Measurements from ENCODE around the gene GPS2.

Gene GPS2

GRCh38 chr17:7281953-7282751, 33.0 kb downstream of the GPS2 start:
- ChIA-PET CTCF (interaction anchor here (0.8 to 1.7 kb wide), 4 partner anchors 14 to 105 kb away, joined by 4 read pairs; no protein-coding TSS in a partner anchor), POLR2A (interaction anchor here (0.5 to 2.2 kb wide), 7 partner anchors 14 to 279 kb away, joined by 3 to 9 read pairs (median 5); partner anchors contain the start of genes ACADVL, DLG4 and NEURL4)
- no peak for DNase-seq (ENCODE audit: extremely low spot score)
- TF ChIP-seq ZNF384 (IDR thresholded peaks at IDR 0.05) = no peak
- TF ChIP-seq ARNT (IDR thresholded peaks at IDR 0.05) = no peak
- no peak for TF ChIP-seq ELF4 (IDR thresholded peaks at IDR 0.05)
- no peak for TF ChIP-seq NFRKB (IDR thresholded peaks at IDR 0.05)

- CTCF ChIA-PET = interaction anchor here (1.0 to 1.8 kb wide), 6 partner anchors 15 to 279 kb away, joined by 3 to 22 read pairs (median 4); partner anchors contain the start of gene CTDNEP1
- peak; percentile 42; the same call in 1 of the 2 replicates for TF ChIP-seq L3MBTL2 (conservative IDR thresholded peaks at IDR 0.05)
- no peak for TF ChIP-seq BHLHE40 (IDR thresholded peaks at IDR 0.05; ENCODE audit: borderline replicate concordance)
- POLR2A ChIA-PET = interaction anchor here (0.5 to 2.4 kb wide), 9 partner anchors 15 to 279 kb away, joined by 3 to 9 read pairs (median 4); partner anchors contain the start of genes ACADVL, DLG4, GABARAP and NEURL4
- DNase-seq (ENCODE audit: extremely low spot score) = peak; percentile 99
These were observed 33.8 kb downstream of the GPS2 start, which contains the start of gene SLC2A4 for GRCh38 chr17:7281074-7281952. Gene SLC2A4 (plus strand): TSS chr17:7281718. CDS start chr17:7281935, 217 bp downstream.

GRCh38 chr17:7280519-7281073, 34.6 kb downstream of the GPS2 start:
- peak; percentile 86 for DNase-seq (ENCODE audit: extremely low spot score)
- ChIA-PET POLR2A (interaction anchor here (1.2 to 2.4 kb wide), 4 partner anchors 16 to 49 kb away, joined by 4 to 9 read pairs (median 8); partner anchors contain the start of genes GABARAP and NEURL4), CTCF (interaction anchor here (0.6 to 1.8 kb wide), 9 partner anchors 11 to 299 kb away, joined by 3 to 22 read pairs (median 4); partner anchors contain the start of gene CTDNEP1)
- TF ChIP-seq TARDBP (IDR thresholded peaks at IDR 0.05) (no peak), FOXK2 (IDR thresholded peaks at IDR 0.05) (no peak), BHLHE40 (IDR thresholded peaks at IDR 0.05; ENCODE audit: borderline replicate concordance) (no peak), L3MBTL2 (conservative IDR thresholded peaks at IDR 0.05) (peak; percentile 79), SUZ12 (IDR thresholded peaks at IDR 0.05) (no peak)

- no peak for DNase-seq (ENCODE audit: extremely low spot score)
- TF ChIP-seq PKNOX1 (IDR thresholded peaks at IDR 0.05) = no peak
- no peak for TF ChIP-seq L3MBTL2 (conservative IDR thresholded peaks at IDR 0.05)
- TF ChIP-seq SP1 (IDR thresholded peaks at IDR 0.05) = no peak
- TF ChIP-seq CTBP1 (IDR thresholded peaks at IDR 0.05; ENCODE audit: borderline replicate concordance) = no peak
- no peak for TF ChIP-seq BHLHE40 (IDR thresholded peaks at IDR 0.05; ENCODE audit: borderline replicate concordance)
- TF ChIP-seq SUZ12 (IDR thresholded peaks at IDR 0.05) = no peak
- no peak for TF ChIP-seq ZNF384 (IDR thresholded peaks at IDR 0.05)
- no peak for TF ChIP-seq FOXM1 (IDR thresholded peaks at IDR 0.05; ENCODE audit: borderline replicate concordance)
- no peak for TF ChIP-seq NFRKB (IDR thresholded peaks at IDR 0.05)
- TF ChIP-seq ELF4 (IDR thresholded peaks at IDR 0.05) = no peak
- no peak for TF ChIP-seq TARDBP (IDR thresholded peaks at IDR 0.05)
- no peak for TF ChIP-seq HDGF (IDR thresholded peaks at IDR 0.05; ENCODE audit: borderline replicate concordance)
- TF ChIP-seq LEF1 (IDR thresholded peaks at IDR 0.05; ENCODE audit: borderline replicate concordance) = no peak
- no peak for TF ChIP-seq FOXK2 (IDR thresholded peaks at IDR 0.05)
- TF ChIP-seq ARNT (IDR thresholded peaks at IDR 0.05) = no peak
- TF ChIP-seq FOXA1 (IDR thresholded peaks at IDR 0.05) = no peak
- ChIA-PET CTCF (interaction anchor here (0.6 kb wide), 1 partner anchor 61 kb away, joined by 3 read pairs; no protein-coding TSS in a partner anchor), POLR2A (interaction anchor here (2.4 kb wide), 1 partner anchor 37 kb away, joined by 9 read pairs; the partner anchor contains the start of gene GABARAP)
These were observed 35.7 kb downstream of the GPS2 start for GRCh38 chr17:7279448-7279847.

GRCh38 chr17:7266784-7267183, 48.4 kb downstream of the GPS2 start:
- POLR2A ChIA-PET = interaction anchor here (1.0 kb wide), 1 partner anchor 137 kb away, joined by 3 read pairs; the partner anchor contains the start of gene TMEM256
- TF ChIP-seq FOXA1 (IDR thresholded peaks at IDR 0.05) (no peak), BHLHE40 (IDR thresholded peaks at IDR 0.05; ENCODE audit: borderline replicate concordance) (no peak), NFRKB (IDR thresholded peaks at IDR 0.05) (no peak), HDGF (IDR thresholded peaks at IDR 0.05; ENCODE audit: borderline replicate concordance) (no peak), TARDBP (IDR thresholded peaks at IDR 0.05) (no peak), FOXM1 (IDR thresholded peaks at IDR 0.05; ENCODE audit: borderline replicate concordance) (no peak), ELF4 (IDR thresholded peaks at IDR 0.05) (no peak)
- CTCF ChIA-PET = no interaction called here
- no peak for DNase-seq (ENCODE audit: extremely low spot score)

- POLR2A ChIA-PET = interaction anchor here (0.7 to 1.3 kb wide), 2 partner anchors 24 to 42 kb away, joined by 3 to 4 read pairs; partner anchors contain the start of gene PHF23
- CTCF ChIA-PET = interaction anchor here (0.6 to 1.2 kb wide), 3 partner anchors 16 to 341 kb away, joined by 3 to 6 read pairs (median 3); no protein-coding TSS in a partner anchor
- DNase-seq (ENCODE audit: extremely low spot score) = no peak
- TF ChIP-seq TARDBP (IDR thresholded peaks at IDR 0.05) (no peak), ZNF384 (IDR thresholded peaks at IDR 0.05) (no peak), L3MBTL2 (conservative IDR thresholded peaks at IDR 0.05) (no peak), FOXA1 (IDR thresholded peaks at IDR 0.05) (no peak), PKNOX1 (IDR thresholded peaks at IDR 0.05) (no peak), LEF1 (IDR thresholded peaks at IDR 0.05; ENCODE audit: borderline replicate concordance) (no peak), SUZ12 (IDR thresholded peaks at IDR 0.05) (no peak), ARNT (IDR thresholded peaks at IDR 0.05) (no peak), SP1 (IDR thresholded peaks at IDR 0.05) (no peak), ELF4 (IDR thresholded peaks at IDR 0.05) (no peak), BHLHE40 (IDR thresholded peaks at IDR 0.05; ENCODE audit: borderline replicate concordance) (no peak), CTBP1 (IDR thresholded peaks at IDR 0.05; ENCODE audit: borderline replicate concordance) (no peak), FOXM1 (IDR thresholded peaks at IDR 0.05; ENCODE audit: borderline replicate concordance) (no peak), NFRKB (IDR thresholded peaks at IDR 0.05) (no peak), HDGF (IDR thresholded peaks at IDR 0.05; ENCODE audit: borderline replicate concordance) (no peak), FOXK2 (IDR thresholded peaks at IDR 0.05) (no peak)
These were observed 51.4 kb downstream of the GPS2 start for GRCh38 chr17:7263801-7264078.
